ENCODE data around the gene OTP. TPM values are rescaled to one million over a fixed set of nuclear protein-coding genes. Genes with fewer than 3 reads are reported as not detected.

The OTP gene
- polyA plus RNA-seq, 1 donor: not detected

GRCh38 chr5:77640589-77641396 lies 2.3 kb upstream of the OTP start:
- DNase-seq (ENCODE audit: low read depth): no peak

GRCh38 chr5:77638763-77639671 lies 504 bp upstream of the OTP start:
- DNase-seq (ENCODE audit: low read depth): no peak

- no peak for DNase-seq (ENCODE audit: low read depth)
These were observed 1.1 kb downstream of the OTP start for GRCh38 chr5:77637170-77637997.

GRCh38 chr5:77636641-77637169 lies 1.8 kb downstream of the OTP start:
- DNase-seq (ENCODE audit: low read depth): no peak

GRCh38 chr5:77635917-77636640 lies 2.4 kb downstream of the OTP start:
- no peak for DNase-seq (ENCODE audit: low read depth)

GRCh38 chr5:77635067-77635916 lies 3.2 kb downstream of the OTP start:
- DNase-seq (ENCODE audit: low read depth): no peak

GRCh38 chr5:77633709-77634108 lies 4.8 kb downstream of the OTP start:
- no peak for DNase-seq (ENCODE audit: low read depth)

- DNase-seq (ENCODE audit: low read depth): no peak
These were observed 5.3 kb downstream of the OTP start for GRCh38 chr5:77633207-77633675.

- no peak for DNase-seq (ENCODE audit: low read depth)
These were observed 5.8 kb downstream of the OTP start for GRCh38 chr5:77632526-77633206.

- no peak for DNase-seq (ENCODE audit: low read depth)
These were observed 8.3 kb downstream of the OTP start for GRCh38 chr5:77630114-77630680.

- no peak for DNase-seq (ENCODE audit: low read depth)
These were observed 8.9 kb downstream of the OTP start for GRCh38 chr5:77629509-77630113.

GRCh38 chr5:77628840-77629508 lies 9.5 kb downstream of the OTP start:
- DNase-seq (ENCODE audit: low read depth): no peak

GRCh38 chr5:77627869-77628674 lies 10.4 kb downstream of the OTP start:
- no peak for DNase-seq (ENCODE audit: low read depth)

GRCh38 chr5:77623203-77623740 lies 15.2 kb downstream of the OTP start:
- no peak for DNase-seq (ENCODE audit: low read depth)

- DNase-seq (ENCODE audit: low read depth): no peak
These were observed 17.1 kb downstream of the OTP start for GRCh38 chr5:77621440-77621839.

GRCh38 chr5:77620405-77620804 lies 18.1 kb downstream of the OTP start:
- no peak for DNase-seq (ENCODE audit: low read depth)

- DNase-seq (ENCODE audit: low read depth): no peak
These were observed 21.6 kb downstream of the OTP start for GRCh38 chr5:77616920-77617319.

All from forelimb muscle (tissue), 1 donor.